Natural killer cell (primary cell): Measurements from ENCODE around the gene NCOR1. TPM values are rescaled to one million over a fixed set of nuclear protein-coding genes. Genes with fewer than 3 reads are reported as not detected.

ENCODE experiments used
- ATAC-seq, 3 donors: fragments of 150-1000 bp in 2 of 3; fragments of 200-7000 bp in 1 of 3; cut with Tn5 transposase; 1 replicate in 1 of 3; 2 replicates in 2 of 3; pipeline ENCODE4 v1.10.0; 2021; ENCODE audit warnings: mild to moderate bottlenecking in 2 of 3, moderate library complexity in 2 of 3
- DNase-seq, 2 donors: peaks; one replicate each; pipeline versions ENCODE4 v3.0.0 to v3.0.0-alpha.2; 2013 to 2021; ENCODE audit warnings: mixed read lengths in 1 of 2
- H3K27ac ChIP-seq: one replicate; pipeline ENCODE4 v1.5.1; 2013; ENCODE audit warnings: mild to moderate bottlenecking, low read length
- H3K27me3 ChIP-seq: one replicate; pipeline ENCODE4 v1.6.1; 2013; ENCODE audit warnings: low read length; ENCODE audit not compliant: control insufficient read depth, insufficient read depth
- H3K36me3 ChIP-seq: one replicate; pipeline ENCODE4 v1.6.1; 2013; ENCODE audit warnings: low read length; ENCODE audit not compliant: control insufficient read depth, insufficient read depth
- H3K4me1 ChIP-seq: one replicate; pipeline ENCODE4 v1.6.1; 2013; ENCODE audit warnings: low read length; ENCODE audit not compliant: control insufficient read depth, insufficient read depth
- H3K4me3 ChIP-seq: one replicate; pipeline ENCODE4 v1.5.1; 2013; ENCODE audit warnings: low read length
- H3K9me3 ChIP-seq: one replicate; pipeline ENCODE4 v1.6.1; 2013; ENCODE audit warnings: low read length; ENCODE audit not compliant: control insufficient read depth, insufficient read depth
- H3K27ac Mint-ChIP-seq, 2 donors: one replicate each; pipeline ENCODE4 v1.8.0; 2022; ENCODE audit warnings: mild to moderate bottlenecking in 2 of 2, mixed read lengths in 2 of 2, moderate library complexity in 1 of 2
- H3K27me3 Mint-ChIP-seq, 2 donors: one replicate each; pipeline ENCODE4 v1.8.0; 2022; ENCODE audit warnings: low read depth in 2 of 2, mixed read lengths in 2 of 2
- H3K36me3 Mint-ChIP-seq: one replicate; pipeline ENCODE4 v1.8.0; 2022; ENCODE audit warnings: mixed read lengths
- H3K4me1 Mint-ChIP-seq, 2 donors: one replicate each; pipeline ENCODE4 v1.8.0; 2022; ENCODE audit warnings: mixed read lengths in 2 of 2
- H3K4me3 Mint-ChIP-seq: one replicate; pipeline ENCODE4 v1.8.0; 2022; ENCODE audit warnings: mild to moderate bottlenecking, moderate library complexity, mixed read lengths
- H3K9me3 Mint-ChIP-seq, 2 donors: one replicate each; pipeline ENCODE4 v1.8.0; 2022; ENCODE audit warnings: mixed read lengths in 2 of 2
- WGBS: methylation state at CpG from one replicate; pipeline ENCODE4 v1.1.7; 2013; ENCODE audit warnings: missing lambda C conversion rate; ENCODE audit not compliant: insufficient coverage; 5-methylcytosine and 5-hydroxymethylcytosine counted together
- intact Hi-C: fragments of 100-400 bp; cut with micrococcal nuclease; formaldehyde crosslinking; loops from one replicate; pipeline ENCODE4 v1.14.2; 2022
- total RNA-seq, 4 donors: library from RNA; stranded (reverse); fragments of 120-200 nt in 1 of 4; gene quantifications; one replicate each; pipeline versions ENCODE4 v1.2.3 to v1.2.4, GENCODE V29; 2013 to 2022
- TF ChIP-seq, protein P1 (sequence below): fragments of 200-600 bp; IDR thresholded peaks from one replicate; pipeline ENCODE4 v1.8.0; 2022; ENCODE audit warnings: antibody characterized with exemption

Gene NCOR1
- total RNA-seq, 3 donors from 2014 or later (not counting 1 experiment from before 2014, with no cell fraction given), result 195 to 238 (median 238) TPM

DNA sequence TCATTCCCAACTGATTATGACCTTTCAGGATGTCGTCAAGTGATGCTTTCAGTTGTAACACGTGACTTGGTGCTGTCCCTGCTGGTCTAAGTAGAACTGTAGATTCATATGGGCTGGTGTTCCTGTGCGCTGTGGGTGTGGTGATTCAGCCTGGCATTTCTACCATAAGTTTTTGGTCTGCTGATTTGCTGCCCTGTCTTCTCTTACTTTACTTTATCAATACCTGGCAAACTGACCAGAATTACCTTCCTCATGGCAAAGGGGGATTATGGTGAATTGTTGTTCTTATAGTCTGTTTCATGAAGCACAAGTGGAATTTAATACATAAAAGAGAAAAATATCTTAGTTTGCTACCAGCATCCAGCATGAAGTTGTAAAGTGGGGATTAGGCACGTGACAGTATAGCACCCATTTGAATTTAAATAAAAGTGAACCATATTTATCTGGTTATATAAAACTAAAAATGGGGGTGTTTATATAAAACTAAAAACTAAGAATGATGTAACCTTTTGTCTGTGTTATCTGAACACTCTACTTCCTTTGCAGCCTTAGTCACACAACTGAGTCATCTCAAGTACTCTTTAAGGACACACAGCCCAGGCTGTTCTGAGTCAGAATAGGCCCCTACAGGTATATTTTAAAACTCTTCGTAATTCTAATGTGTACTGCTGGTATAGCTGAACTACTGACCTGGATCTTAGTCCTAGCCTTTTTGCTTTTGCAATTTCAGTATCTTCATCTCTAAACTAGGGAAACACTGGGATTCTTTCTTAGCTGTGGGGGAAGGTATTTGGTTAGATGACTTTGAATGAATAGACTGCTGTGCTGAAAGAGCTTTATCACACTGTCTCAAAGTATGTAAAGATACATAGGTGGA is 187.4 kb downstream of the NCOR1 start:
- no peaks in the 10 kb centered on the region for H3K27me3 Mint-ChIP-seq
- 51% methylated on average over 3 of the region's 5 CpGs for WGBS
- H3K4me3 ChIP-seq, result no peak overlapping the region
- H3K4me1 Mint-ChIP-seq, result peaks cover 0 to 11% of the 10 kb centered on the region in 2 donors
- intact Hi-C loops, result no loop called here
- TF ChIP-seq, protein P1, sequence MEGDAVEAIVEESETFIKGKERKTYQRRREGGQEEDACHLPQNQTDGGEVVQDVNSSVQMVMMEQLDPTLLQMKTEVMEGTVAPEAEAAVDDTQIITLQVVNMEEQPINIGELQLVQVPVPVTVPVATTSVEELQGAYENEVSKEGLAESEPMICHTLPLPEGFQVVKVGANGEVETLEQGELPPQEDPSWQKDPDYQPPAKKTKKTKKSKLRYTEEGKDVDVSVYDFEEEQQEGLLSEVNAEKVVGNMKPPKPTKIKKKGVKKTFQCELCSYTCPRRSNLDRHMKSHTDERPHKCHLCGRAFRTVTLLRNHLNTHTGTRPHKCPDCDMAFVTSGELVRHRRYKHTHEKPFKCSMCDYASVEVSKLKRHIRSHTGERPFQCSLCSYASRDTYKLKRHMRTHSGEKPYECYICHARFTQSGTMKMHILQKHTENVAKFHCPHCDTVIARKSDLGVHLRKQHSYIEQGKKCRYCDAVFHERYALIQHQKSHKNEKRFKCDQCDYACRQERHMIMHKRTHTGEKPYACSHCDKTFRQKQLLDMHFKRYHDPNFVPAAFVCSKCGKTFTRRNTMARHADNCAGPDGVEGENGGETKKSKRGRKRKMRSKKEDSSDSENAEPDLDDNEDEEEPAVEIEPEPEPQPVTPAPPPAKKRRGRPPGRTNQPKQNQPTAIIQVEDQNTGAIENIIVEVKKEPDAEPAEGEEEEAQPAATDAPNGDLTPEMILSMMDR, result no peak
- ATAC-seq (peak in 2 of 3 donors; percentile 63 to 75), DNase-seq (peak in 1 of 2 donors; percentile 26)
- no peaks in the 10 kb centered on the region for H3K9me3 ChIP-seq
- H3K27ac ChIP-seq, result no peak overlapping the region
- H3K36me3 Mint-ChIP-seq, result peaks cover 15% of the 10 kb centered on the region
- H3K4me1 ChIP-seq, result no peaks in the 10 kb centered on the region
- no peaks in the 10 kb centered on the region for H3K27me3 ChIP-seq
- peaks cover 91% of the 10 kb centered on the region for H3K36me3 ChIP-seq
- H3K9me3 Mint-ChIP-seq, result no peaks in the 10 kb centered on the region
- no peak overlapping the region for H3K4me3 Mint-ChIP-seq
- peak overlapping the region; percentile 56 to 57 for H3K27ac Mint-ChIP-seq

DNA sequence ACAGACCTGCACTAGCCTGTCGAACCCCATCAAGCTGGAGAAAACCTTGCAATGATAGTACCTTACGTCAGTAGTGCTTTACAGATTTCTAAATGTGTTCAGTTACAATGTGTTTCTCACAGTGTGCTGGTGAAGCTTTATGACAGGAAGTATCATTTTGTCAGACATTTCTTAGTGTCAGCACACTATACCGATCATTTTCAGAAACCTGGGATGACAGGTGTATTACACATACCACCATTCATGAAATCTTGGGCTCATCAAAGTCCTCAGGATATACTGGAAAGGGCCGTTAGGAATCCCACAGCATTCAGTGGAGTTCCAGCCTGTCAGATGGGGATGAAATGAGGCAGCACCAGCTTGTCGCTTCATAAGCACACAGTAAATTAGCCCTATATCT is 188.4 kb downstream of the NCOR1 start:
- H3K4me3 ChIP-seq, result no peak overlapping the region
- peaks cover 86% of the 10 kb centered on the region for H3K36me3 ChIP-seq
- H3K27me3 ChIP-seq, result no peaks in the 10 kb centered on the region
- intact Hi-C loops, result no loop called here
- H3K4me1 Mint-ChIP-seq, result peaks cover 0 to 5% of the 10 kb centered on the region in 2 donors
- H3K36me3 Mint-ChIP-seq, result peaks cover 15% of the 10 kb centered on the region
- 97% methylated on average over 5 of the region's 5 CpGs for WGBS
- no peaks in the 10 kb centered on the region for H3K9me3 Mint-ChIP-seq
- H3K27ac ChIP-seq, result no peak overlapping the region
- TF ChIP-seq, protein P1, result no peak
- no peak overlapping the region for H3K4me3 Mint-ChIP-seq
- DNase-seq (no peak), ATAC-seq (no peak)
- H3K27me3 Mint-ChIP-seq, result no peaks in the 10 kb centered on the region
- H3K27ac Mint-ChIP-seq, result peak overlapping the region; percentile 56 to 77
- H3K4me1 ChIP-seq, result no peaks in the 10 kb centered on the region
- no peaks in the 10 kb centered on the region for H3K9me3 ChIP-seq

DNA sequence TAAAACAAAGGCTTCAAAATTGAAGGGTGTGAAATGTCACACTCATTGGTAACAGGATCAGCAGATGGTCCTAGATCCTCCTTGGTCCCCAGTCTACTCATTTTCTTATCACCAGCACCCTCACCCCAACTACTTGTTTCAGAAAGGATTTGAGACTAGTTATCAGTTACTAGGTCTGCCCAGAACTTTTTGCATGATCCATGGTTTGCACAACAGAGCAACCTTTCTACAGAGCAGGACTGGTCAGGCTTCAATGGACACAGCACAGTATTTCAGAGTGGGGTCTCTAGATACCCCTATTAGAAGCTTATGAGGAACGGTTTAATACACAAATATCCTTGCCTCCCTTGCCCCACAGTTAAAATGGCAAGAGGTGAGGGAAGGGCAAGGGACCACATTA is 190.1 kb downstream of the NCOR1 start:
- no peak overlapping the region for H3K4me3 ChIP-seq
- peak overlapping the region in 1 of 2 donors; percentile 77 for H3K27ac Mint-ChIP-seq
- peaks cover 76% of the 10 kb centered on the region for H3K36me3 ChIP-seq
- no peak for ATAC-seq
- no peaks in the 10 kb centered on the region for H3K4me1 ChIP-seq
- H3K4me3 Mint-ChIP-seq, result no peak overlapping the region
- H3K27me3 ChIP-seq, result no peaks in the 10 kb centered on the region
- no peak overlapping the region for H3K27ac ChIP-seq
- intact Hi-C loops, result no loop called here
- no CpG with 5 or more reads among the region's 1 CpG for WGBS
- peaks cover 15% of the 10 kb centered on the region for H3K36me3 Mint-ChIP-seq
- H3K9me3 ChIP-seq, result no peaks in the 10 kb centered on the region
- peaks cover 0 to 5% of the 10 kb centered on the region in 2 donors for H3K4me1 Mint-ChIP-seq
- H3K27me3 Mint-ChIP-seq, result no peaks in the 10 kb centered on the region
- no peak for DNase-seq
- TF ChIP-seq, protein P1, result no peak
- H3K9me3 Mint-ChIP-seq, result no peaks in the 10 kb centered on the region
